Tibial nerve (tissue), 3 donors: ENCODE measurements around the gene TNNI3K.

Experiments
- POLR2A ChIP-seq, 2 donors: fragments of 450-650 bp; IDR thresholded peaks; one replicate each; pipeline ENCODE4 v1.6.1; 2017; ENCODE audit warnings: antibody characterized with exemption in 2 of 2, mild to moderate bottlenecking in 2 of 2, moderate library complexity in 2 of 2
- TF ChIP-seq, protein P1 (sequence below), 5 experiments: fragments of 200-600 bp in 3 of 5; fragments of 450-650 bp in 2 of 5; sonication (generic) in 3 of 5; IDR thresholded peaks; one replicate each; pipeline ENCODE4 v1.5.1; 2016 to 2019; ENCODE audit warnings: antibody characterized with exemption in 5 of 5, mild to moderate bottlenecking in 3 of 5, moderate library complexity in 2 of 5

DNA sequence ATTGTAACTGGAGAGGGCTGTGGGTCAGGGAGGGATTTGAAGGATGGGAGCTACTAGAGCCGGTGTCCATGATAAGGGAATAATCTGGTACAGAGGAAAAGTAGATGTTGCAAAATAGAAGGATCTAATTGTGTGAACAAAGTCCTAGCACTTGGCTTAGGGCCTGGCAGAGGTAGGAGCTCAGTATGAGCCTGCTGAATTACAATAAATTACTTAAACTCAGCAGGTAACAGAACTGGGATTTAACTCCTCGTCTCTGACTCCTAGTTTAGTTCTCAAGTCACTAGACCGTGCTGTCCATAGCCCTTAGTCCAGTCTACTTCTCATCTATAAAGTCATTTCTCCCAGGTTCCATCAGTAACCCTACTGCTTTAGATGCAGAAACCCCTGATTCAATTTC, 157.0 kb downstream of the TNNI3K start:
- no peak for TF ChIP-seq POLR2A (IDR thresholded peaks at IDR 0.05)
- TF ChIP-seq, protein P1, sequence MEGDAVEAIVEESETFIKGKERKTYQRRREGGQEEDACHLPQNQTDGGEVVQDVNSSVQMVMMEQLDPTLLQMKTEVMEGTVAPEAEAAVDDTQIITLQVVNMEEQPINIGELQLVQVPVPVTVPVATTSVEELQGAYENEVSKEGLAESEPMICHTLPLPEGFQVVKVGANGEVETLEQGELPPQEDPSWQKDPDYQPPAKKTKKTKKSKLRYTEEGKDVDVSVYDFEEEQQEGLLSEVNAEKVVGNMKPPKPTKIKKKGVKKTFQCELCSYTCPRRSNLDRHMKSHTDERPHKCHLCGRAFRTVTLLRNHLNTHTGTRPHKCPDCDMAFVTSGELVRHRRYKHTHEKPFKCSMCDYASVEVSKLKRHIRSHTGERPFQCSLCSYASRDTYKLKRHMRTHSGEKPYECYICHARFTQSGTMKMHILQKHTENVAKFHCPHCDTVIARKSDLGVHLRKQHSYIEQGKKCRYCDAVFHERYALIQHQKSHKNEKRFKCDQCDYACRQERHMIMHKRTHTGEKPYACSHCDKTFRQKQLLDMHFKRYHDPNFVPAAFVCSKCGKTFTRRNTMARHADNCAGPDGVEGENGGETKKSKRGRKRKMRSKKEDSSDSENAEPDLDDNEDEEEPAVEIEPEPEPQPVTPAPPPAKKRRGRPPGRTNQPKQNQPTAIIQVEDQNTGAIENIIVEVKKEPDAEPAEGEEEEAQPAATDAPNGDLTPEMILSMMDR (IDR thresholded peaks at IDR 0.05) = no peak
